Fibroblast of pulmonary artery (primary cell): ENCODE measurements around the gene TLE2.

Experiments
- DNase-seq: peaks from one replicate; pipeline ENCODE4 v3.0.0-alpha.2; 2010; ENCODE audit warnings: low read depth
- H3K4me3 ChIP-seq: replicated peaks from 2 replicates; pipeline ENCODE4 v1.5.1; 2011; ENCODE audit warnings: low read depth, mild to moderate bottlenecking, control low read depth, low read length, moderate library complexity
- TF ChIP-seq, protein P1 (sequence below): IDR thresholded peaks from 2 replicates; pipeline ENCODE4 v1.5.1; 2011; ENCODE audit warnings: mild to moderate bottlenecking, control low read depth, low read length, inconsistent platforms; ENCODE audit errors: missing control alignments

TLE2 gene

DNA sequence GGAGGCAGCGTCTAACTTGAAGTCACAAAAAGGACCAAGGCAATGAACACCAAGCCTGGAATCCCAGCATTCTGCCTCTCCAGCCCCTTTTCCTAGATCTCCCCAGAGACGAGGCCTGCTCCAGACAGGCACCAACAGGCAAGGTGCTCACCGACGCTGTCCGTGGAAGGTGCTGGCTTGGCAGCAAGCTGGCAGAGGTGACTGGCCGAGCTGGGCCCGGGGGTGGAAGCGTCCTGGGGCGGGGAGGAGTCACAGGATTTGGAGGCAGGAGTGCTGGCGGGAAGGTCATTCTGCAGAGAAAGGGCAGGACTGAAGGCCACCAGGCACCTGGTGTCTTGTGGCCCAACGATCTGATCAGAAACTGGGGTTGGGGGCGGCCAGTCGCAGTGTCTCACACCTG, 18.2 kb downstream of the TLE2 start:
- no peak for DNase-seq
- no peak overlapping the region for H3K4me3 ChIP-seq
- TF ChIP-seq, protein P1, sequence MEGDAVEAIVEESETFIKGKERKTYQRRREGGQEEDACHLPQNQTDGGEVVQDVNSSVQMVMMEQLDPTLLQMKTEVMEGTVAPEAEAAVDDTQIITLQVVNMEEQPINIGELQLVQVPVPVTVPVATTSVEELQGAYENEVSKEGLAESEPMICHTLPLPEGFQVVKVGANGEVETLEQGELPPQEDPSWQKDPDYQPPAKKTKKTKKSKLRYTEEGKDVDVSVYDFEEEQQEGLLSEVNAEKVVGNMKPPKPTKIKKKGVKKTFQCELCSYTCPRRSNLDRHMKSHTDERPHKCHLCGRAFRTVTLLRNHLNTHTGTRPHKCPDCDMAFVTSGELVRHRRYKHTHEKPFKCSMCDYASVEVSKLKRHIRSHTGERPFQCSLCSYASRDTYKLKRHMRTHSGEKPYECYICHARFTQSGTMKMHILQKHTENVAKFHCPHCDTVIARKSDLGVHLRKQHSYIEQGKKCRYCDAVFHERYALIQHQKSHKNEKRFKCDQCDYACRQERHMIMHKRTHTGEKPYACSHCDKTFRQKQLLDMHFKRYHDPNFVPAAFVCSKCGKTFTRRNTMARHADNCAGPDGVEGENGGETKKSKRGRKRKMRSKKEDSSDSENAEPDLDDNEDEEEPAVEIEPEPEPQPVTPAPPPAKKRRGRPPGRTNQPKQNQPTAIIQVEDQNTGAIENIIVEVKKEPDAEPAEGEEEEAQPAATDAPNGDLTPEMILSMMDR = no peak

DNA sequence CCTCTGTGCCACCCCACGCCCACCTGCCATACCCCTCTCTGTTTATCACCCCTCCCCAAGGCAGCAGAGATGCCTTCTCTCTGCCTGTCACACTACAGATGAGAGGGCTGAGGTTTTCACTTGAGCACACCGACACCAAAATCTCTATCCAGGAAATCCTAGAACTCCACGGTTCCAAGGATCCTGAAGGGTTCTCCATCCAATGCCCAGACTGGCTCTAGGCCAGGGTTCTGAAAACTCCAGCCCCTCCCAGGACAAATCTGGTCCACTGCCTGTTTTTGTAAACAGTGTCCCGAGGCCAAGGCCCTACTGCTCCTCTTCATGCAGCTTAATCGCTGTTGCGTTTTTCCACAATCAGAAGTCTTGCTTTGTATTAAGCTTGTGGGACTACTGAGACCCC, 20.1 kb downstream of the TLE2 start:
- no peak overlapping the region for H3K4me3 ChIP-seq
- DNase-seq = no peak
- TF ChIP-seq, protein P1 = no peak

DNA sequence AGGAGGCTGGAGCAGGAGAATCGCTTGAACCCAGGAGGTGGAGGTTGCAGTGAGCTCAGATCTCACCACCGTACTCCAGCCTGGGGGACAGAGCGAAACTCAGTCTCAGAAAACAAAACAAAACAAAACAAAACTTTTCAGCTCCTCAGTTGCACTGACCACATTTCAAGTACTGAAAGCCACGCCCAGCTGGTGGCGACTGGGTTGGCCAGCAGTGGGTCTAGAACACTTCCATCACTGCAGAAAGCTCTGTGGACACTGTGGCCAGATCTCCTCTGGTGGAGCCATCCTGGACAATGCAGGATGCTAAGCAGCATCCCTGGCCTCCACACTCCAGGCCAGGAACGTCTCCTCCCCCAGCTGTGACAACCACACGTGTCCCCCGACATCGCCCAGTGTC, 21.1 kb downstream of the TLE2 start:
- no peak overlapping the region for H3K4me3 ChIP-seq
- TF ChIP-seq, protein P1 = no peak
- DNase-seq = no peak

DNA sequence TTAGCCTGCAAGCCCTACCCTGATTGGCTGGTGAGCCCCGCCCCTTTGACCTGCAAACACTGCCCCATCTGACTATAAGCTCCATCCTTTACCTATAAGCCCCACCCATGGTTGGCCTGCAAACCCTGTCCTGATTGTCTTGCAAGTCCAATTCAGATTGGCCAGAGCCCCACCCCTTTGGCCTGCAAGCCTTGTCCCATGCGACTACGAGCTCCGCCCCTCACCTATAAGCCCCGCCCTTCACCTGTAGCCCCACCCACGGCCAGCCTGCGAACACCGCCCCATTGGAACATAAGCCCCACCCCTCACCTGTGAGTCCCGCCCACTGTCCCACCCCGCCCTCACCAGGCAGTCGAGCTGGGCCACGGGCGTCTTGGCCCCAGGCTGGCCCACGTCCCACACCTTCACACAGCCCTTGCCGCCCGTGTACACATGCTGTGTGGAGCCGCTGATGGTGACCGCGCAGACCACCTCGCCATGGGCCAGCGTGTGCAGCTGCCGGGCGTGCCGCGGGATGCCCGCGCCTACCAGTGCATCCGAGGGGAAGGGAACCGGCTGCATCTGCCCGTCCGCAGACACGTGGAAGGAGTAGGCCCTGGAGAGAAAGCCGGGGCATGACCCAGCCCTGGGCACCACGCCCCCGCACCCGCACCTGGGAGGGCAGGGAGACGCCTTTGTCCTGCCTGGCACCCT, 22.9 kb downstream of the TLE2 start:
- no peak overlapping the region for H3K4me3 ChIP-seq
- no peak for DNase-seq
- TF ChIP-seq, protein P1 = no peak

DNA sequence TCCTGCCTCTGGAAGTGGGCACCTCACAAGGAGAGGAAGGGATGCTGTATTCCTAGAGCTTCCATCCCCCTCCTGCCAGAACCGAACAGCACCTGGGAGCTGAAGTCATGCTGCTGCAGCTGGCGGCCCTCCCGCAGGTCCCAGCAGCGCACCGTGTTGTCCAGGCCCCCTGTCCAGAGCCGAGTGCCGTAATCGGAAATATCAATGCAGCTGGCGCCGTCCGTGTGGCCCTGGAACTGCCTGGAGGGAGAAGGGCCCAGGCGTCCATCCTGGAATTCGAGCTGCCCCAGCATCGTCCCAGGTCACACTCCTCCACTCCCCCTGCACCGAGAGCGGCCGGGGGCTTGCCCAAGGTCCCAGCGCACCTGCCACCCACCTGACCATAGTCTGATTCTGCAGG, 23.7 kb downstream of the TLE2 start:
- no peak for DNase-seq
- TF ChIP-seq, protein P1 = no peak
- no peak overlapping the region for H3K4me3 ChIP-seq

DNA sequence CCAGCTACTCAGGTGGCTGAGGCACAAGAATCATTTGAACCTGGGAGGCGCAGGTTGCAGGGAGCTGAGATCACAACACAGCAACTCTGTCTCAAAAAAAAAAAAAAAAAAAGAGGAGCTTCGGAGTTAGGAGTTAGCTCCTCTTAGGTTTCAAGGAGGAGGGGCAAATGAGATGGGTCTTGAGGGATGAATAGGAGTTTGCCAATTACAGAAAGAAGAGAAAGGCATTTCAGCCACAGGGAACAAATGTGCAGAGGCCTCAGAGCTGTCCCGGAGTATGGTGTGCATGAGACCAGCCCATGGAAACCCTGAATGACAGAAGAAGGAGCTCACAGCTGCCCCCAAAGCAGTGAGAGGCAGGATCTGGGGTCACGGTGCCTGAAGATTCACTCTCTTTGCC, 24.6 kb downstream of the TLE2 start:
- no peak for DNase-seq

More for the DNA sequence above, 24.6 kb downstream of the TLE2 start:
- no peak overlapping the region for H3K4me3 ChIP-seq
- TF ChIP-seq, protein P1 = no peak
